ENCODE results near the gene GK.

The GK gene

GRCh38 chrX:30654989-30655607 lies 1.9 kb downstream of the GK start:
- no peak for DNase-seq

- no peak for DNase-seq
These were observed 2.8 kb downstream of the GK start for GRCh38 chrX:30655991-30656390.

GRCh38 chrX:30657196-30658161 lies 4.3 kb downstream of the GK start:
- peak in 1 of 2 experiments; percentile 9 for DNase-seq

GRCh38 chrX:30659421-30659820 lies 6.2 kb downstream of the GK start:
- peak; percentile 72 to 78 for DNase-seq

- no peak for DNase-seq
These were observed 8.0 kb downstream of the GK start for GRCh38 chrX:30661228-30661627.

- no peak for DNase-seq
These were observed 10.1 kb downstream of the GK start for GRCh38 chrX:30663322-30663721.

- DNase-seq, result no peak
These were observed 12.2 kb downstream of the GK start for GRCh38 chrX:30665471-30665870.

- no peak for DNase-seq
These were observed 12.9 kb downstream of the GK start for GRCh38 chrX:30666094-30666493.

GRCh38 chrX:30668581-30668980 lies 15.4 kb downstream of the GK start:
- DNase-seq, result no peak

GRCh38 chrX:30671189-30671588 lies 18.0 kb downstream of the GK start:
- DNase-seq, result peak in 1 of 2 experiments; percentile 9

GRCh38 chrX:30673127-30673796 lies 20.0 kb downstream of the GK start:
- DNase-seq, result no peak

- DNase-seq, result no peak
These were observed 20.8 kb downstream of the GK start for GRCh38 chrX:30673884-30674598.

GRCh38 chrX:30674799-30675198 lies 21.6 kb downstream of the GK start:
- no peak for DNase-seq

- DNase-seq, result no peak
These were observed 26.1 kb downstream of the GK start for GRCh38 chrX:30679369-30679768.

- no peak for DNase-seq
These were observed 27.4 kb downstream of the GK start for GRCh38 chrX:30680618-30681017.

GRCh38 chrX:30688641-30689040 lies 35.4 kb downstream of the GK start:
- no peak for DNase-seq

- no peak for DNase-seq
These were observed 35.9 kb downstream of the GK start for GRCh38 chrX:30689116-30689515.

- DNase-seq, result no peak
These were observed 37.1 kb downstream of the GK start for GRCh38 chrX:30690330-30690729.

- no peak for DNase-seq
These were observed 40.9 kb downstream of the GK start for GRCh38 chrX:30693999-30694650.

- no peak for DNase-seq
These were observed 49.5 kb downstream of the GK start for GRCh38 chrX:30702736-30703135.

- no peak for DNase-seq
These were observed 53.1 kb downstream of the GK start for GRCh38 chrX:30706216-30706775.

- DNase-seq, result no peak
These were observed 59.0 kb downstream of the GK start for GRCh38 chrX:30712214-30712613.
